Measurements from ENCODE around the gene DNAJC1.
A peak's percentile ranks its signal among the peaks of the same experiment; 100 is the strongest.

DNAJC1 gene

GRCh38 chr10:22006379-22006884 is 2.9 kb upstream of the DNAJC1 start:
- no peak for DNase-seq

GRCh38 chr10:22005763-22006162 is 2.2 kb upstream of the DNAJC1 start:
- DNase-seq: no peak

GRCh38 chr10:22003964-22004281 is 393 bp upstream of the DNAJC1 start:
- no peak for DNase-seq

- peak; percentile 34 for DNase-seq
Measured at GRCh38 chr10:22002591-22003176, 846 bp downstream of the DNAJC1 start.

GRCh38 chr10:21995557-21995956 is 8.0 kb downstream of the DNAJC1 start:
- DNase-seq: no peak

GRCh38 chr10:21993360-21994001 is 10.0 kb downstream of the DNAJC1 start:
- no peak for DNase-seq

- DNase-seq: no peak
Measured at GRCh38 chr10:21991785-21992184, 11.7 kb downstream of the DNAJC1 start.

- no peak for DNase-seq
Measured at GRCh38 chr10:21990449-21990848, 13.1 kb downstream of the DNAJC1 start.

- peak; percentile 23 for DNase-seq
Measured at GRCh38 chr10:21989453-21990154, 13.9 kb downstream of the DNAJC1 start.

- DNase-seq: no peak
Measured at GRCh38 chr10:21985541-21985940, 18.0 kb downstream of the DNAJC1 start.

- DNase-seq: no peak
Measured at GRCh38 chr10:21981118-21981517, 22.4 kb downstream of the DNAJC1 start.

GRCh38 chr10:21980691-21981090 is 22.8 kb downstream of the DNAJC1 start:
- DNase-seq: no peak

GRCh38 chr10:21978191-21978862 is 25.2 kb downstream of the DNAJC1 start:
- DNase-seq: no peak

- DNase-seq: no peak
Measured at GRCh38 chr10:21976739-21977138, 26.8 kb downstream of the DNAJC1 start.

- no peak for DNase-seq
Measured at GRCh38 chr10:21976280-21976679, 27.2 kb downstream of the DNAJC1 start.

GRCh38 chr10:21975378-21975990 is 28.0 kb downstream of the DNAJC1 start:
- no peak for DNase-seq

GRCh38 chr10:21972584-21972983 is 30.9 kb downstream of the DNAJC1 start:
- DNase-seq: no peak

GRCh38 chr10:21969326-21970287 is 33.9 kb downstream of the DNAJC1 start:
- DNase-seq: no peak

- no peak for DNase-seq
Measured at GRCh38 chr10:21964983-21965665, 38.4 kb downstream of the DNAJC1 start.

GRCh38 chr10:21962358-21962757 is 41.2 kb downstream of the DNAJC1 start:
- DNase-seq: no peak

- DNase-seq: no peak
Measured at GRCh38 chr10:21961847-21962246, 41.7 kb downstream of the DNAJC1 start.
